HG03108 (cell line): Measurements from ENCODE around the gene SCAF4.
"Not testable (repeated sequence)": the region's sequence is repeated elsewhere in the genome, so short reads cannot be mapped to it uniquely, and the experiment has no call there.

Source experiments
- ATAC-seq: cut with Tn5 transposase; IDR thresholded peaks from one replicate; pipeline ENCODE4 v1.9.1; 2021; ENCODE audit warnings: moderate library complexity; ENCODE audit not compliant: unreplicated experiment

Gene SCAF4

GRCh38 chr21:31731857-31732596 lies at the start of gene SCAF4:
SCAF4 (minus strand) TSS chr21:31732118; CDS start chr21:31731692, 426 bp downstream.
- peak; percentile 73 for ATAC-seq

- ATAC-seq = no peak
Observed at GRCh38 chr21:31780944-31781343, 49.0 kb upstream of the SCAF4 start.

GRCh38 chr21:31778546-31778945 lies 46.6 kb upstream of the SCAF4 start:
- ATAC-seq = no peak

GRCh38 chr21:31777857-31778256 lies 45.9 kb upstream of the SCAF4 start:
- ATAC-seq = no peak

- ATAC-seq = no peak
Observed at GRCh38 chr21:31774031-31774430, 42.1 kb upstream of the SCAF4 start.

- ATAC-seq = peak; percentile 89
Observed at GRCh38 chr21:31772674-31773555, 41.0 kb upstream of the SCAF4 start.

- no peak for ATAC-seq
Observed at GRCh38 chr21:31771685-31772084, 39.8 kb upstream of the SCAF4 start.

- no peak for ATAC-seq
Observed at GRCh38 chr21:31768710-31769109, 36.8 kb upstream of the SCAF4 start.

GRCh38 chr21:31766899-31767298 lies 35.0 kb upstream of the SCAF4 start:
- ATAC-seq = no peak

- not testable (repeated sequence) for ATAC-seq
Observed at GRCh38 chr21:31765850-31766249, 33.9 kb upstream of the SCAF4 start.

GRCh38 chr21:31760931-31761330 lies 29.0 kb upstream of the SCAF4 start:
- ATAC-seq = no peak

GRCh38 chr21:31756787-31757186 lies 24.9 kb upstream of the SCAF4 start:
- no peak for ATAC-seq

- no peak for ATAC-seq
Observed at GRCh38 chr21:31755027-31755426, 23.1 kb upstream of the SCAF4 start.

GRCh38 chr21:31754708-31754960 lies 22.7 kb upstream of the SCAF4 start:
- ATAC-seq = no peak

- no peak for ATAC-seq
Observed at GRCh38 chr21:31753949-31754707, 22.2 kb upstream of the SCAF4 start.

GRCh38 chr21:31752967-31753366 lies 21.0 kb upstream of the SCAF4 start:
- ATAC-seq = no peak

- no peak for ATAC-seq
Observed at GRCh38 chr21:31752352-31752751, 20.4 kb upstream of the SCAF4 start.

GRCh38 chr21:31750843-31751242 lies 18.9 kb upstream of the SCAF4 start:
- ATAC-seq = no peak

- ATAC-seq = no peak
Observed at GRCh38 chr21:31744182-31744800, 12.4 kb upstream of the SCAF4 start.

- ATAC-seq = no peak
Observed at GRCh38 chr21:31743712-31744111, 11.8 kb upstream of the SCAF4 start.

- ATAC-seq = no peak
Observed at GRCh38 chr21:31741116-31741515, 9.2 kb upstream of the SCAF4 start.
